ENCODE measurements around the gene DZANK1.
"Not testable (repeated sequence)": the region's sequence is repeated elsewhere in the genome, so short reads cannot be mapped to it uniquely, and the experiment has no call there.

DZANK1 gene

GRCh38 chr20:18391686-18392085, 75.1 kb downstream of the DZANK1 start:
- no peak for DNase-seq (ENCODE audit: low read depth, low spot score)
- no peak overlapping the region for H3K4me3 ChIP-seq (ENCODE audit: low read depth, low read length)
- TF ChIP-seq CTCF (IDR thresholded peaks at IDR 0.05; ENCODE audit: low read depth, low read length): no peak
- in situ Hi-C loops (cut with HindIII; ENCODE audit: low sequenced_read_pairs): no loop called here

GRCh38 chr20:18390201-18390600, 76.6 kb downstream of the DZANK1 start:
- no peak for DNase-seq (ENCODE audit: low read depth, low spot score)
- no peak overlapping the region for H3K4me3 ChIP-seq (ENCODE audit: low read depth, low read length)
- in situ Hi-C loops (cut with HindIII; ENCODE audit: low sequenced_read_pairs): no loop called here
- no peak for TF ChIP-seq CTCF (IDR thresholded peaks at IDR 0.05; ENCODE audit: low read depth, low read length)

- no peak overlapping the region for H3K4me3 ChIP-seq (ENCODE audit: low read depth, low read length)
- in situ Hi-C loops (cut with HindIII; ENCODE audit: low sequenced_read_pairs): no loop called here
- peak; percentile 84 for DNase-seq (ENCODE audit: low read depth, low spot score)
- TF ChIP-seq CTCF (IDR thresholded peaks at IDR 0.05; ENCODE audit: low read depth, low read length): no peak
These were observed 78.0 kb downstream of the DZANK1 start for GRCh38 chr20:18388860-18389259.

- in situ Hi-C loops (cut with HindIII; ENCODE audit: low sequenced_read_pairs): no loop called here
- DNase-seq (ENCODE audit: low read depth, low spot score): no peak
- no peak overlapping the region for H3K4me3 ChIP-seq (ENCODE audit: low read depth, low read length)
- no peak for TF ChIP-seq CTCF (IDR thresholded peaks at IDR 0.05; ENCODE audit: low read depth, low read length)
These were observed 85.8 kb downstream of the DZANK1 start for GRCh38 chr20:18380908-18381529.

- TF ChIP-seq CTCF (IDR thresholded peaks at IDR 0.05; ENCODE audit: low read depth, low read length): no peak
- in situ Hi-C loops (cut with HindIII; ENCODE audit: low sequenced_read_pairs): no loop called here
- H3K4me3 ChIP-seq (ENCODE audit: low read depth, low read length): no peak overlapping the region
- DNase-seq (ENCODE audit: low read depth, low spot score): no peak
These were observed 88.8 kb downstream of the DZANK1 start for GRCh38 chr20:18377896-18378481.

GRCh38 chr20:18375551-18375950, 91.3 kb downstream of the DZANK1 start:
- in situ Hi-C loops (cut with HindIII; ENCODE audit: low sequenced_read_pairs); H3K4me3 ChIP-seq (ENCODE audit: low read depth, low read length); DNase-seq (ENCODE audit: low read depth, low spot score): not testable (repeated sequence)

GRCh38 chr20:18372296-18372695, 94.5 kb downstream of the DZANK1 start:
- TF ChIP-seq CTCF (IDR thresholded peaks at IDR 0.05; ENCODE audit: low read depth, low read length): no peak
- H3K4me3 ChIP-seq (ENCODE audit: low read depth, low read length): no peak overlapping the region
- no peak for DNase-seq (ENCODE audit: low read depth, low spot score)
- in situ Hi-C loops (cut with HindIII; ENCODE audit: low sequenced_read_pairs): no loop called here

Measured in astrocyte of the spinal cord (primary cell).